ENCODE measurements around the gene BCKDHB.

The BCKDHB gene

DNA sequence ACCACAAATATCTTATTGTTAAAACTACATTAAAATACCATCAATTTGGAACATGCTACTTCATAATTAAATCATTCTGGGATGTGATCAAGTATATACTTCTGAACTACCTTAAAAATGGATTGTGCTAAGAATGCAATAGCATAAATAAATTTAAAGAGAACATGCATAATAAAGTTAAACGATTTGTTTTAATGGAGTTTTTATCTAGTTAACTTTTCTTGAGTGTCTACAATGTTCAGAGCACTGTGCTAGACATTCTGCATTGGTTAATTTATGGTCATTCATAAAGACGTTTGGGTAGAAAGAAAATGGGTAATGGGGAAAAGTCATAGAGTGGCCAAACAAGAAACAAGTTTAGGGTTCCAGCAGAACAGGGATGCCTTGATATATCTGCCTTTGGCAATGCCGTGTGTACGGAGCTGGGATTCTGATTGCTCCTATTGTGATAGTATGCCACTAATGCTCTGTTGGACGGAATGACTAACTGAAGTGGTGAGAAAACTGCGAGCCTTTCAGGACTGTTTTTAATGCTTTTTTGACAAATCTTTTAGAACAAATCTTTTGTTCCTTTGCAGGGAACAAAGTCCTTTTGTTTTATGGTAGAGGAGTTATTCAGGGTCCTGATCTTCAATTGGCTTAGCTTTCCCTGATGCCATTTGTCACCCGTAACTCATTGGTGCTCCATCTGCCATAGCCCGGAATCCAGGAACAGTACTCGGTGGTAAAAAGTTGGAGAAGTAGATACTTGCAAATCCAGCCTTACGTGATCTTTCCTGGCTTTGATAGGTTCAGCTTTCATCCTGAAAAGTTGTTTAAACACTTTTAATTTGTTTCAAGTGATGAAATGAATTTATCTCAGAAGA is 162.6 kb downstream of the BCKDHB start:
- TF ChIP-seq, protein P1, sequence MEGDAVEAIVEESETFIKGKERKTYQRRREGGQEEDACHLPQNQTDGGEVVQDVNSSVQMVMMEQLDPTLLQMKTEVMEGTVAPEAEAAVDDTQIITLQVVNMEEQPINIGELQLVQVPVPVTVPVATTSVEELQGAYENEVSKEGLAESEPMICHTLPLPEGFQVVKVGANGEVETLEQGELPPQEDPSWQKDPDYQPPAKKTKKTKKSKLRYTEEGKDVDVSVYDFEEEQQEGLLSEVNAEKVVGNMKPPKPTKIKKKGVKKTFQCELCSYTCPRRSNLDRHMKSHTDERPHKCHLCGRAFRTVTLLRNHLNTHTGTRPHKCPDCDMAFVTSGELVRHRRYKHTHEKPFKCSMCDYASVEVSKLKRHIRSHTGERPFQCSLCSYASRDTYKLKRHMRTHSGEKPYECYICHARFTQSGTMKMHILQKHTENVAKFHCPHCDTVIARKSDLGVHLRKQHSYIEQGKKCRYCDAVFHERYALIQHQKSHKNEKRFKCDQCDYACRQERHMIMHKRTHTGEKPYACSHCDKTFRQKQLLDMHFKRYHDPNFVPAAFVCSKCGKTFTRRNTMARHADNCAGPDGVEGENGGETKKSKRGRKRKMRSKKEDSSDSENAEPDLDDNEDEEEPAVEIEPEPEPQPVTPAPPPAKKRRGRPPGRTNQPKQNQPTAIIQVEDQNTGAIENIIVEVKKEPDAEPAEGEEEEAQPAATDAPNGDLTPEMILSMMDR (IDR thresholded peaks at IDR 0.05; ENCODE audit: extremely low read depth, insufficient read depth, missing control alignments), result no peak

DNA sequence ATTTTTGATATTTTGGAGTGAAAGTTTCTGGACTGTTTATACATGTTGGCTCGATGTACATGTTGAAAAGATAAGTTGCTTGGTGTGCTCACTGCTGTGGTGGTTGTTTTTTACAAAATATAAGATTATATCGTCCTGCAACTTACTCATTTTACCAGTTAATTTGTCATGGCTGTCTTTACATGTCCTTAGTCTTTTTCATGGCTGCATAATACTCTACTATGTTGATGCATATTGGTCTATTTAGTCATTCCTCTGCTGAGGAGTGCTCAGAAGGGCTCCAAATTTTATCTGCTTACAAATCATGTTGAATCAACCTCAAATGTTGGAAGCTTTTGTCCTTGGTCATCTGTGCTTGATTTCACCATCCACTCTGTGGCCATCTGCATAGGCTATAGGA is 164.6 kb downstream of the BCKDHB start:
- TF ChIP-seq, protein P1 (IDR thresholded peaks at IDR 0.05; ENCODE audit: extremely low read depth, insufficient read depth, missing control alignments), result no peak
- DNase-seq (ENCODE audit: low spot score), result no peak
- in situ Hi-C loops (cut with MboI; ENCODE audit: low pct_unique_long_range_greater_than_20kb, low sequenced_read_pairs, unreplicated experiment), result no loop called here

More for the DNA sequence above, 162.6 kb downstream of the BCKDHB start:
- no peak for DNase-seq (ENCODE audit: low spot score)
- in situ Hi-C loops (cut with MboI; ENCODE audit: low pct_unique_long_range_greater_than_20kb, low sequenced_read_pairs, unreplicated experiment), result no loop called here

DNA sequence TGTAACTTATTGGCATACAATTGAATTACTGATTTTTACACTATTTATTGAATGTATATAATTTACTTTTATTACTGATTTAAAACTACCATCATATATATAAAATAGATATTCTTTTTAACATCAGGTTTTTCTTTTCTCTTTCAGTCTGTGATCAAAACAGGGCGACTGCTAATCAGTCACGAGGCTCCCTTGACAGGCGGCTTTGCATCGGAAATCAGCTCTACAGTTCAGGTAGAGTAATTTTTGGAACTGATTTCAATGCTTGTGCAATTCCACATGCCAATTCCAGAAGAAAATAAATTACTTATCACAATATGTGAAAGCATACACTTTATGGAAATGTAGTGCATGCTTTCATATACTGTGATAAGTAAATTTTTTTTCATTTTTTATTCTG is 166.5 kb downstream of the BCKDHB start:
- in situ Hi-C loops (cut with MboI; ENCODE audit: low pct_unique_long_range_greater_than_20kb, low sequenced_read_pairs, unreplicated experiment), result no loop called here
- TF ChIP-seq, protein P1 (IDR thresholded peaks at IDR 0.05; ENCODE audit: extremely low read depth, insufficient read depth, missing control alignments), result no peak
- no peak for DNase-seq (ENCODE audit: low spot score)

DNA sequence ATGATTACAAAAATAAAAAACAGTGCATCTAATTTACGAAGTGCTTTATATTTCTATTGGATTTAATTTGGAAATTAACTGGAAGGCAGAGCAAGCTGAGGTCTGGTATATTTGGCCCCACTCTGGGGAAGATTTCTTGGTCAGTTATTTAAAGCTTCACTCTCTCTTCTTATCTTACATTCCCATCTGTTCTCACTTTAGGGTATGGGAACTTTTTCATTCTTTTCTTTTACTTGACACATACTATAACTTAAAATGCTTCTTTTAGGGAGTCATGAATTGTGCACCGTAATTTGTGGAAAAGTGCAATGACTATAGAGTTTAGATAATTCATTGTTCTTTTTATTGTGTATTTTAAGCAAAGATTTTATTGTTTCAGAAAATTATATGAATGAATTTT is 170.4 kb downstream of the BCKDHB start:
- TF ChIP-seq, protein P1 (IDR thresholded peaks at IDR 0.05; ENCODE audit: extremely low read depth, insufficient read depth, missing control alignments), result no peak
- DNase-seq (ENCODE audit: low spot score), result no peak
- in situ Hi-C loops (cut with MboI; ENCODE audit: low pct_unique_long_range_greater_than_20kb, low sequenced_read_pairs, unreplicated experiment), result no loop called here

DNA sequence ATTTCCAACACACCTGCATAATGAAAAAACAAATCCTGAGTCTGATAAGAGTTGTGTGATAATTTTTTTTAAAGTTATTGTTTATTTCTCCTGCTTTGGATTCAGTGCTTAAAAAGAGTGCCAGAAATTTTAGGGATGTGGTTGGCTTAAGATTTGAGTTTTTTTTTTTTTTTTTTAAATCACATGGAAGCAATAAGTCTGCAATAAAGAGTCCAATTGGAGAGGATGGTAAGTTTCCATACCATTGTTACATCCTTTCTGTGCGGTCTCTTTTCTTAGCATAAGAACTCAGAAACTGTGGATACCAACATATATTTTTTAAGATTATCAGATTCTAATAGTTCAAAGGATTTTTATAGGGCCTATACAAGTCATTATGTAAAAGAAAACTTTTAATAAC is 171.0 kb downstream of the BCKDHB start:
- in situ Hi-C loops (cut with MboI; ENCODE audit: low pct_unique_long_range_greater_than_20kb, low sequenced_read_pairs, unreplicated experiment), result no loop called here
- TF ChIP-seq, protein P1 (IDR thresholded peaks at IDR 0.05; ENCODE audit: extremely low read depth, insufficient read depth, missing control alignments), result no peak
- no peak for DNase-seq (ENCODE audit: low spot score)

DNA sequence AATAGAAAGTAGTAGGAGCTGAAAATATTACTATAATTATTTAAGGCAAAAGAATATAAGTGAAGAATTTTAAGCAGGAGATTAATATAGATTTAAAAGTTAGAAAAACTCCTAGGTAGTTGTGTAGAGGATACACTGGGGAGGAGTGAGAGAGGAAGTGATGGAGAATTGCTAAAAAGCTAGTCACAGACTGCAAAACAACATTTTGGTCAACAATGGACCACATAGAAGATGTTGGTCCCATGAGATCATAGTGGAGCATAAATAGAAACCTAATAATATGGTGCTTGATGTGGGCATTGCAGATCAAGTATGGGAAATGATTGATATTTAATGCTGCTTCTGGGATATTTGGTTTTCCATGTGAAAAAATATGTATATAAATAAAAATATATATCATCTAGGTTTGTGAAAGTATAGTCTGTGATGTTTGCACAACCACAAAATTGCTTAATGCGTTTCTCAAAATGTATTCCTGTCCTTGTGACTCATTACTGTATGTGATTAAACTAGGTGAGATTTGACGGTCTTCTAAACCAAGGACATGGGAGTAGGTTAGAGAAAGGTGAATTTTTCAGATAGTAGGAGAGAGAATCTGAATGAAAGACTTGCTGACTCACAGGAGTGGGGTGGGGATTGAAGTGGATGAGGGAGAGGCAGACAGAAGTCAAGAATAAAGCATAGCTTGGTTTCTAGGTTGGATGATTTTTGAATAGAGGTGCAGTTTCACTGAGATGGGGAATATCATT is 174.0 kb downstream of the BCKDHB start:
- DNase-seq (ENCODE audit: low spot score), result no peak
- in situ Hi-C loops (cut with MboI; ENCODE audit: low pct_unique_long_range_greater_than_20kb, low sequenced_read_pairs, unreplicated experiment), result no loop called here
- TF ChIP-seq, protein P1 (IDR thresholded peaks at IDR 0.05; ENCODE audit: extremely low read depth, insufficient read depth, missing control alignments), result no peak

Data from GM13977 (cell line).